Kidney (tissue), 14 donors: ENCODE measurements around the gene MMP14. TPM values are rescaled to one million over a fixed set of nuclear protein-coding genes. Genes with fewer than 3 reads are reported as not detected.
A peak's percentile ranks its signal among the peaks of the same experiment; 100 is the strongest.

Source experiments
- DNase-seq, 5 donors: peaks; one replicate each; pipeline ENCODE4 v3.0.0-alpha.2; 2013 to 2020
- FAIRE-seq: peaks from 2 replicates; lab custom pipeline; 2012; peaks lifted over from hg19 to GRCh38; lab: Jason Lieb, UNC
- H3K27ac ChIP-seq, 2 donors: one replicate each; pipeline ENCODE4 v1.7.0; 2013; ENCODE audit warnings: low read depth in 2 of 2, low read length in 2 of 2, inconsistent platforms in 1 of 2
- H3K27me3 ChIP-seq: one replicate; pipeline ENCODE4 v1.7.1; 2013; ENCODE audit warnings: low read length, inconsistent platforms; ENCODE audit not compliant: control insufficient read depth, insufficient read depth
- H3K36me3 ChIP-seq, 3 donors: one replicate each; pipeline versions ENCODE4 v1.7.0 to v1.7.1; 2013; ENCODE audit warnings: low read length in 3 of 3, control low read depth in 1 of 3, inconsistent platforms in 1 of 3; ENCODE audit not compliant: insufficient read depth in 3 of 3, control insufficient read depth in 2 of 3
- H3K4me1 ChIP-seq, 3 donors: one replicate each; pipeline versions ENCODE4 v1.7.0 to v1.7.1; 2013; ENCODE audit warnings: low read length in 3 of 3, inconsistent platforms in 1 of 3, low read depth in 1 of 3; ENCODE audit not compliant: control insufficient read depth in 2 of 3, insufficient read depth in 2 of 3
- H3K4me3 ChIP-seq, 3 donors: one replicate each; pipeline versions ENCODE4 v1.7.0 to v1.8.1; 2013; ENCODE audit warnings: low read length in 3 of 3, control low read depth in 1 of 3, inconsistent platforms in 1 of 3
- H3K9ac ChIP-seq, 3 donors: one replicate each; pipeline versions ENCODE4 v1.7.0 to v1.7.1; 2013; ENCODE audit warnings: low read length in 3 of 3, control low read depth in 1 of 3, inconsistent platforms in 1 of 3
- H3K9me3 ChIP-seq, 3 donors: one replicate each; pipeline versions ENCODE4 v1.7.0 to v1.7.1; 2013; ENCODE audit warnings: low read length in 3 of 3, control low read depth in 1 of 3, inconsistent platforms in 1 of 3; ENCODE audit not compliant: control insufficient read depth in 2 of 3, insufficient read depth in 1 of 3
- CTCF ChIP-seq: IDR thresholded peaks from 3 replicates; pipeline ENCODE4 v1.5.1; 2012; ENCODE audit warnings: mild to moderate bottlenecking, moderate library complexity, borderline replicate concordance; ENCODE audit not compliant: insufficient read depth; ENCODE audit errors: extremely low read depth
- intact Hi-C: fragments of 100-400 bp; cut with DNase I; formaldehyde crosslinking; loops from one replicate; pipeline ENCODE4 v1.11.1; 2022
- polyA plus RNA-seq: library from polyadenylated mRNA; stranded (reverse); fragments of 350-450 nt; fragmentation: Illumina TruSeq; extraction: RNeasy Lipid Tissue Mini Kit (QIAGEN cat#74804); gene quantifications from one replicate; pipeline ENCODE4 v1.2.3, GENCODE V29; 2014; ENCODE audit warnings: low read depth, low replicate concordance; ENCODE audit not compliant: insufficient read depth
- total RNA-seq: library from RNA; stranded (reverse); fragmentation: NEBNext Ultra II Directional; extraction: Animal tissue kit (Norgen Biotek cat#: 25700); gene quantifications from one replicate; pipeline ENCODE4 v1.2.1, GENCODE V29; 2021
- donor health status: control.
- donor health status: control.
- donor health status: control.
- donor health status: control.
- donor health status: control.
- donor health status: DM: yes; HTN: yes; CAD: no.
- donor health status: Normal renal cell carcinoma (clear cell type).

The MMP14 gene
- total and polyA plus RNA-seq, 2 donors from 2014 or later: 30.1 to 108 TPM

- DNase-seq (peak in 2 of 5 donors; percentile 24 to 70), FAIRE-seq (no peak)
- TF ChIP-seq CTCF: no peak
- H3K9ac ChIP-seq: no peak overlapping the region
- H3K27ac ChIP-seq: no peak overlapping the region
- intact Hi-C loops: no loop called here
- H3K4me3 ChIP-seq: no peak overlapping the region
- H3K4me1 ChIP-seq: peaks cover 3 to 10% (median 9%) of the 10 kb centered on the region in 3 donors
- no peaks in the 10 kb centered on the region for H3K27me3 ChIP-seq
- peaks cover 13 to 44% (median 24%) of the 10 kb centered on the region in 3 donors for H3K36me3 ChIP-seq
- H3K9me3 ChIP-seq: no peaks in the 10 kb centered on the region
Measured at GRCh38 chr14:22845821-22846625, 9.6 kb downstream of the MMP14 start.

- intact Hi-C loops: no loop called here
- Histone ChIP-seq H3K9ac (no peak overlapping the region), H3K4me1 (peaks cover 3 to 16% (median 10%) of the 10 kb centered on the region in 3 donors), H3K9me3 (no peaks in the 10 kb centered on the region), H3K27ac (no peak overlapping the region), H3K27me3 (no peaks in the 10 kb centered on the region), H3K4me3 (no peak overlapping the region), H3K36me3 (peaks cover 9 to 37% (median 19%) of the 10 kb centered on the region in 3 donors)
- TF ChIP-seq CTCF: no peak
- FAIRE-seq: no peak
- no peak for DNase-seq
Measured at GRCh38 chr14:22846811-22847307, 10.5 kb downstream of the MMP14 start.

GRCh38 chr14:22847661-22848341 is 11.4 kb downstream of the MMP14 start:
- peaks cover 3 to 17% (median 10%) of the 10 kb centered on the region in 3 donors for H3K4me1 ChIP-seq
- no peaks in the 10 kb centered on the region for H3K9me3 ChIP-seq
- DNase-seq: peak in 2 of 5 donors; percentile 31 to 45
- TF ChIP-seq CTCF: no peak
- peak overlapping the region in 1 of 3 donors; percentile 46 for H3K9ac ChIP-seq
- FAIRE-seq: no peak
- H3K4me3 ChIP-seq: no peak overlapping the region
- no peaks in the 10 kb centered on the region for H3K27me3 ChIP-seq
- peak overlapping the region; percentile 74 to 80 for H3K27ac ChIP-seq
- intact Hi-C loops: no loop called here
- H3K36me3 ChIP-seq: peaks cover 9 to 29% (median 10%) of the 10 kb centered on the region in 3 donors
